OCI-LY7 (cell line): Measurements from ENCODE around the gene ADPGK. TPM values are rescaled to one million over a fixed set of nuclear protein-coding genes. Genes with fewer than 3 reads are reported as not detected.

Source experiments
- BruUV-seq: library from RNA; stranded (reverse); fragments of 400-500 nt; replicated peaks from 2 replicates; lab custom pipeline; 2021; lab: Mats Ljungman, UMichigan
- CTCF ChIA-PET: fragments of 300-600 bp; sonication (Branson Sonifier 250); formaldehyde crosslinking; loops from one replicate; lab custom pipeline; 2022; ENCODE audit warnings: antibody characterized with exemption; ENCODE audit not compliant: unreplicated experiment; lab: Charles Lee
- POLR2A ChIA-PET: fragments of 300-600 bp; sonication (Branson Sonifier 250); formaldehyde crosslinking; loops from one replicate; lab custom pipeline; 2022; ENCODE audit warnings: antibody characterized with exemption; lab: Charles Lee
- DNase-seq: peaks from one replicate; pipeline ENCODE4 v3.0.0-alpha.2; 2015; ENCODE audit warnings: low spot score
- H2AFZ ChIP-seq: fragments of 200-600 bp; sonication (generic), shearing (Covaris generic); 2 replicates; pipeline ENCODE4 v1.6.1; 2014; ENCODE audit warnings: mild to moderate bottlenecking, antibody characterized with exemption, low read length, moderate library complexity
- H3K27ac ChIP-seq: fragments of 200-600 bp; sonication (generic); 2 replicates; pipeline ENCODE4 v1.5.1; 2014; ENCODE audit warnings: mixed run types, low read depth, mild to moderate bottlenecking, moderate library complexity, low read length, inconsistent platforms; ENCODE audit not compliant: poor library complexity, severe bottlenecking
- H3K36me3 ChIP-seq: fragments of 200-600 bp; sonication (generic); 2 replicates; pipeline ENCODE4 v1.6.1; 2014; ENCODE audit warnings: mild to moderate bottlenecking, antibody characterized with exemption, low read length, moderate library complexity, mixed read lengths; ENCODE audit not compliant: insufficient read depth
- H3K4me1 ChIP-seq: fragments of 200-600 bp; sonication (generic); 2 replicates; pipeline ENCODE4 v1.5.1; 2014; ENCODE audit warnings: mild to moderate bottlenecking, low read length; ENCODE audit not compliant: insufficient read depth, poor library complexity, severe bottlenecking
- H3K4me2 ChIP-seq: fragments of 200-600 bp; sonication (generic); 2 replicates; pipeline ENCODE4 v1.6.1; 2014; ENCODE audit warnings: mild to moderate bottlenecking, low read length
- H3K4me3 ChIP-seq: fragments of 200-600 bp; sonication (generic); 2 replicates; pipeline ENCODE4 v1.5.1; 2014; ENCODE audit warnings: mild to moderate bottlenecking, low read depth, low read length; ENCODE audit not compliant: poor library complexity, severe bottlenecking
- H3K79me2 ChIP-seq: fragments of 200-600 bp; sonication (generic); 2 replicates; pipeline ENCODE4 v1.6.1; 2016; ENCODE audit warnings: low read depth, mild to moderate bottlenecking, low read length, moderate library complexity, mixed read lengths; ENCODE audit not compliant: insufficient read depth
- H3K9me2 ChIP-seq: fragments of 200-600 bp; sonication (generic); 2 replicates; pipeline ENCODE4 v1.6.1; 2016; ENCODE audit warnings: mild to moderate bottlenecking, low read length, mixed read lengths; ENCODE audit not compliant: insufficient read depth
- H3K9me3 ChIP-seq: fragments of 200-600 bp; sonication (generic); 2 replicates; pipeline ENCODE4 v1.6.1; 2014; ENCODE audit warnings: mild to moderate bottlenecking, mixed run types, low read length, mixed read lengths
- H4K20me1 ChIP-seq: fragments of 200-600 bp; sonication (generic); 2 replicates; pipeline ENCODE4 v1.6.1; 2014; ENCODE audit warnings: mild to moderate bottlenecking, antibody characterized with exemption, low read length, moderate library complexity, mixed read lengths; ENCODE audit not compliant: insufficient read depth
- CTCF ChIP-seq: fragments of 200-600 bp; sonication (generic); conservative IDR thresholded peaks from 2 replicates; pipeline ENCODE4 v1.5.1; 2014; ENCODE audit warnings: mild to moderate bottlenecking, antibody characterized with exemption, low read length, moderate library complexity, mixed read lengths
- EZH2phosphoT487 ChIP-seq: fragments of 200-600 bp; sonication (generic); IDR thresholded peaks from 2 replicates; pipeline ENCODE4 v1.6.1; 2018; ENCODE audit warnings: low read depth, borderline replicate concordance, mild to moderate bottlenecking, mixed run types, antibody characterized with exemption, low read length, moderate library complexity, mixed read lengths
- intact Hi-C: fragments of 100-400 bp; cut with micrococcal nuclease; formaldehyde crosslinking; loops from one replicate; pipeline ENCODE4 v1.10.0; 2022; ENCODE audit not compliant: unreplicated experiment
- total RNA-seq, 2 experiments: library from RNA; depleted of rRNA in 1 of 2; stranded (reverse); fragments of >200 nt in 1 of 2; shearing (Covaris generic) in 1 of 2; gene quantifications; 2 replicates each; pipeline ENCODE4 v1.2.3, GENCODE V29; 2014 to 2022

ADPGK gene
- total RNA-seq, 2 experiments from 2014 or later = 74.9 to 86.8 TPM

DNA sequence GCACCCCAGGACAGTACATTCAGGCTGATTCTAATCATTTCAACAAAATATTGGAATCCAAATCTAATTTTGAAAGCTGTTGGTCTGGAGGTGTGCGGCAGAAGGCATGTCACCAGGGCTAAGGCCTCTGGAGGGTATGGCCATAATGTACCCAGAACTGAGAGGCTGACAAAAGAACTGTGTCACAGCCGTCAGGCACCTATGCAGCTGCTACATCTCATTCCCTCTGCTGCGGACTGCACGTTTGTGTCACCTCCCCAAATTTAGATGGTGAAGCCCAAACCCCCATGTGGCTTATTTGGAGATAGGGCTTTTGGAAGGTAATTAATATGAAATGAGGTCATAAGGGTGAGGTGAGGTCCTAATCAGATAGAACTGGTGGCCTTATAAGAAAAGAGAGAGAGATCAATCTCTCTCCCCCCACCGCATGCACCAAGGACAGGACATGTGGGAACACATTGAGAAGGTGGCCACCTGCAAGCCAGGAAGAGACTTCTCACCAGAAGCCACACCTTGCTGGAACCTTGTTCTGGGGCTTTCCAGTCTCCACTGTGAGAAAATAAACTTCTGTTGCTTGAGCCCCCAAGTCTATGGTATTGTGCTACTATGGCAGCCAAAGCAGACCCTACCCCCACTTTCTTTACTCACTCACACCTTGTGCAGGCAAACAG lies 22.8 kb downstream of the ADPGK start:
- H3K9me2 ChIP-seq = no peaks in the 10 kb centered on the region
- no peaks in the 10 kb centered on the region for H3K4me1 ChIP-seq
- CTCF ChIA-PET = no interaction called here
- BruUV-seq = no TSS peak
- no peaks in the 10 kb centered on the region for H4K20me1 ChIP-seq
- H3K4me2 ChIP-seq = no peak overlapping the region
- H3K79me2 ChIP-seq = no peaks in the 10 kb centered on the region
- no peak overlapping the region for H3K4me3 ChIP-seq
- no peak overlapping the region for H3K27ac ChIP-seq
- intact Hi-C loops = no loop called here
- POLR2A ChIA-PET = no interaction called here
- TF ChIP-seq CTCF = no peak
- TF ChIP-seq EZH2phosphoT487 = no peak
- no peak overlapping the region for H2AFZ ChIP-seq
- peaks cover 88% of the 10 kb centered on the region for H3K36me3 ChIP-seq
- DNase-seq = no peak
- no peaks in the 10 kb centered on the region for H3K9me3 ChIP-seq

GRCh38 chr15:72758182-72758581 lies 25.4 kb downstream of the ADPGK start:
- no peaks in the 10 kb centered on the region for H3K9me3 ChIP-seq
- H3K4me1 ChIP-seq = no peaks in the 10 kb centered on the region
- H3K9me2 ChIP-seq = no peaks in the 10 kb centered on the region
- H3K4me2 ChIP-seq = no peak overlapping the region
- no peaks in the 10 kb centered on the region for H3K79me2 ChIP-seq
- BruUV-seq = no TSS peak
- no peak for DNase-seq
- no peak overlapping the region for H2AFZ ChIP-seq
- CTCF ChIA-PET = no interaction called here
- peaks cover 89% of the 10 kb centered on the region for H3K36me3 ChIP-seq
- H4K20me1 ChIP-seq = no peaks in the 10 kb centered on the region
- H3K4me3 ChIP-seq = no peak overlapping the region
- no peak overlapping the region for H3K27ac ChIP-seq
- POLR2A ChIA-PET = no interaction called here
- intact Hi-C loops = no loop called here
- TF ChIP-seq EZH2phosphoT487 (no peak), CTCF (no peak)

DNA sequence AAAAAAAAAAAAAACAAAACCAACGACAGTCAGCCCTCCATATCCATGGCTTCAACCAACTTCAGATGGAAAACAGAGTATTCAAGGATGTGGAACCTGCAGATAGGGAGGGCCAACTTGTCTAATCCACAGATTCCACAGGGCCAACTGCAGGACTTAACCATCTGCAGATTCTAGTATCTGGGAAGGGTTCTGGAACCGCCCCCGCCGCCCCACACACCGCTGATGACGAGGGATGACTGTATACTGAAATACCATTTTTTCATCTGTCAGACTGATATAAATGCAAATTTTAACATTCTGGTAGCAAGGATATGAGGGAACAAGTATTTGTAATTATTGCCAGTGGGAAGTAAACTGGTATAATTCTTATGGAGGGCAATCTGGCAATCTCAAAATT lies 29.5 kb downstream of the ADPGK start:
- no peak overlapping the region for H3K27ac ChIP-seq
- H3K36me3 ChIP-seq = peaks cover 86% of the 10 kb centered on the region
- no peak overlapping the region for H3K4me2 ChIP-seq
- TF ChIP-seq CTCF = no peak
- no peak for TF ChIP-seq EZH2phosphoT487
- no peaks in the 10 kb centered on the region for H3K9me3 ChIP-seq
- intact Hi-C loops = no loop called here
- H3K9me2 ChIP-seq = no peaks in the 10 kb centered on the region
- no peak overlapping the region for H3K4me3 ChIP-seq
- no peak for DNase-seq
- ChIA-PET CTCF (no interaction called here), POLR2A (no interaction called here)
- no peaks in the 10 kb centered on the region for H3K79me2 ChIP-seq
- no peaks in the 10 kb centered on the region for H4K20me1 ChIP-seq
- H3K4me1 ChIP-seq = no peaks in the 10 kb centered on the region
- H2AFZ ChIP-seq = no peak overlapping the region
- BruUV-seq = no TSS peak
